ENCODE data around the gene SIRT1. TPM values are rescaled to one million over a fixed set of nuclear protein-coding genes. Genes with fewer than 3 reads are reported as not detected.

SIRT1 gene
- total and polyA plus RNA-seq, 2 donors (not counting 3 experiments of a cell fraction or from before 2014, with no cell fraction given), result 3.7 to 14.8 TPM

DNA sequence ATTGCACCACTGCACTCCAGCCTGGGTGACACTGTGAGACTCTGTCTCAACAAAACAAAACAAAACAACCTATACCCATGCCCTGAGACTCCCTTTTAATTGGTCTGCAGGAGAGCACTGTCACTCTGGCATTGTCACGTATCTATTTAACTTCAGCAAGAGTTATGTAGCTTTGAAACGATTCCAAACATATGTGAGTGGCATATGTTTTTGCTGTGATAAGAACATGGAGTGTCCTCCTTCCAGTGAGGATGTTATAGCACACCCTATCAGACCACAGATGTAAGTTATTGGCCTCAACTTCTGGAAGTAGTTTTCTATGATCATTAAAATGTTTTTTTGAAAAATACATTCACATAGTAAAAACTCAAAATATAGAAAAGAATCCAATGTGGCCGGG lies 30.9 kb upstream of the SIRT1 start:
- BruUV-seq (replicated peaks), result no TSS peak
- Histone ChIP-seq H3K9ac (replicated peaks; ENCODE audit: extremely low read depth, insufficient read depth, low read length) (no peak overlapping the region), H4K20me1 (replicated peaks; ENCODE audit: control insufficient read depth, extremely low read depth, insufficient read depth, low read length) (no peaks in the 10 kb centered on the region), H3K4me3 (replicated peaks in 1 of 3; ENCODE audit: insufficient read depth in 1 of 3, low read depth in 1 of 3, low read length in 3 of 3) (no peak overlapping the region), H3K79me2 (ENCODE audit: control insufficient read depth, insufficient read depth, low read length) (no peaks in the 10 kb centered on the region), H3K9me1 (replicated peaks; ENCODE audit: control insufficient read depth, extremely low read depth, insufficient read depth, low read length) (no peaks in the 10 kb centered on the region), H3K4me2 (ENCODE audit: insufficient read depth, low read length) (no peak overlapping the region), H3K27ac (ENCODE audit: insufficient read depth, low read depth, low read length) (no peak overlapping the region), H2AFZ (ENCODE audit: low read depth, low read length) (no peak overlapping the region), H3K27me3 (ENCODE audit: control insufficient read depth in 2 of 2, insufficient read depth in 2 of 2, low read length in 2 of 2) (no peaks in the 10 kb centered on the region), H3K9me3 (replicated peaks; ENCODE audit: control insufficient read depth, insufficient read depth, low read length) (no peaks in the 10 kb centered on the region), H3K4me1 (ENCODE audit: control insufficient read depth, extremely low read depth, insufficient read depth, low read length) (peaks cover 3% of the 10 kb centered on the region), H3K36me3 (ENCODE audit: control insufficient read depth in 2 of 2, extremely low read depth in 1 of 2, insufficient read depth in 2 of 2, low read length in 2 of 2) (no peaks in the 10 kb centered on the region)
- no peak for FAIRE-seq
- dilution Hi-C loops (cut with MboI; ENCODE audit: extremely low pct_ligation_motif_present, low sequenced_read_pairs) (no loop called here), intact Hi-C loops (cut with micrococcal nuclease) (loop anchor here (10.0 kb wide), 1 partner anchor 221 kb away; the partner anchor contains the start of gene HERC4)
- ChIA-PET POLR2A (no interaction called here), CTCF (no interaction called here)
- TF ChIP-seq POLR2AphosphoS5 (IDR thresholded peaks at IDR 0.05; ENCODE audit: insufficient read depth, low read depth, low read length) (no peak), GATA2 (IDR thresholded peaks at IDR 0.05; ENCODE audit: insufficient read depth, insufficient read length, low read depth, low read length) (no peak), MYC (IDR thresholded peaks at IDR 0.05; ENCODE audit: low read depth, low read length) (no peak), FOS (IDR thresholded peaks at IDR 0.05; ENCODE audit: borderline replicate concordance, insufficient read depth, low read length) (no peak), EZH2 (IDR thresholded peaks at IDR 0.05; ENCODE audit: borderline replicate concordance, low read depth, low read length, severe bottlenecking) (no peak), JUN (IDR thresholded peaks at IDR 0.05; ENCODE audit: borderline replicate concordance, insufficient read depth, insufficient read length, low read depth) (no peak), MAX (IDR thresholded peaks at IDR 0.05; ENCODE audit: insufficient read depth, insufficient read length) (no peak), POLR2A (IDR thresholded peaks at IDR 0.05; ENCODE audit: low read depth, low read length) (no peak)
- TF ChIP-seq, protein P1, sequence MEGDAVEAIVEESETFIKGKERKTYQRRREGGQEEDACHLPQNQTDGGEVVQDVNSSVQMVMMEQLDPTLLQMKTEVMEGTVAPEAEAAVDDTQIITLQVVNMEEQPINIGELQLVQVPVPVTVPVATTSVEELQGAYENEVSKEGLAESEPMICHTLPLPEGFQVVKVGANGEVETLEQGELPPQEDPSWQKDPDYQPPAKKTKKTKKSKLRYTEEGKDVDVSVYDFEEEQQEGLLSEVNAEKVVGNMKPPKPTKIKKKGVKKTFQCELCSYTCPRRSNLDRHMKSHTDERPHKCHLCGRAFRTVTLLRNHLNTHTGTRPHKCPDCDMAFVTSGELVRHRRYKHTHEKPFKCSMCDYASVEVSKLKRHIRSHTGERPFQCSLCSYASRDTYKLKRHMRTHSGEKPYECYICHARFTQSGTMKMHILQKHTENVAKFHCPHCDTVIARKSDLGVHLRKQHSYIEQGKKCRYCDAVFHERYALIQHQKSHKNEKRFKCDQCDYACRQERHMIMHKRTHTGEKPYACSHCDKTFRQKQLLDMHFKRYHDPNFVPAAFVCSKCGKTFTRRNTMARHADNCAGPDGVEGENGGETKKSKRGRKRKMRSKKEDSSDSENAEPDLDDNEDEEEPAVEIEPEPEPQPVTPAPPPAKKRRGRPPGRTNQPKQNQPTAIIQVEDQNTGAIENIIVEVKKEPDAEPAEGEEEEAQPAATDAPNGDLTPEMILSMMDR (IDR thresholded peaks at IDR 0.05; ENCODE audit: extremely low read depth in 1 of 2, insufficient read depth in 1 of 2, low read depth in 1 of 2, low read length in 2 of 2), result no peak
- no peak for DNase-seq (ENCODE audit: low read depth, low spot score)

All from endothelial cell of umbilical vein (primary cell).